HepG2 (cell line): ENCODE measurements around the gene ZMYND12. TPM values are rescaled to one million over a fixed set of nuclear protein-coding genes. Genes with fewer than 3 reads are reported as not detected.

Source experiments
- DPF2 ChIP-seq: sonication (generic); formaldehyde crosslinking; IDR thresholded peaks from 2 replicates; pipeline ENCODE4 v1.4.0; 2020; ENCODE audit warnings: mild to moderate bottlenecking, low read depth, missing genetic modification reagents, borderline replicate concordance
- FLYWCH1 ChIP-seq: sonication (generic); formaldehyde crosslinking; IDR thresholded peaks from 2 replicates; pipeline ENCODE4 v1.8.1; 2023; ENCODE audit warnings: mild to moderate bottlenecking, missing genetic modification reagents
- FOXC1 ChIP-seq: sonication (generic); formaldehyde crosslinking; IDR thresholded peaks from 2 replicates; pipeline ENCODE4 v1.8.0; 2022; ENCODE audit warnings: mild to moderate bottlenecking, missing genetic modification reagents, borderline replicate concordance
- FOXM1 ChIP-seq: sonication (generic); formaldehyde crosslinking; IDR thresholded peaks from 2 replicates; pipeline ENCODE4 v1.5.0; 2020; ENCODE audit warnings: missing genetic modification reagents
- HDAC2 ChIP-seq: sonication (generic); formaldehyde crosslinking; IDR thresholded peaks from 2 replicates; pipeline ENCODE4 v1.4.0; 2020; ENCODE audit warnings: missing genetic modification reagents
- HIVEP1 ChIP-seq: sonication (generic); formaldehyde crosslinking; IDR thresholded peaks from 2 replicates; pipeline ENCODE4 v1.4.0; 2020; ENCODE audit warnings: mild to moderate bottlenecking, missing genetic modification reagents
- HMGXB4 ChIP-seq, 2 experiments: sonication (generic) in 1 of 2; formaldehyde crosslinking in 1 of 2; IDR thresholded peaks; 2 replicates each; pipeline versions ENCODE4 v1.4.0 to v1.6.1; 2018 to 2020; ENCODE audit warnings: missing genetic modification reagents in 2 of 2, borderline replicate concordance in 1 of 2, low read depth in 1 of 2, mild to moderate bottlenecking in 1 of 2, missing biosample characterization in 1 of 2
- PCBP1 ChIP-seq: fragments of 200-400 bp; formaldehyde crosslinking; IDR thresholded peaks from 2 replicates; pipeline ENCODE4 v1.6.1; 2017; ENCODE audit warnings: mild to moderate bottlenecking, low read depth, low read length, borderline replicate concordance
- RBFOX2 ChIP-seq: fragments of 200-400 bp; formaldehyde crosslinking; IDR thresholded peaks from 2 replicates; pipeline ENCODE4 v1.6.1; 2017; ENCODE audit warnings: low read depth, mild to moderate bottlenecking, low read length
- SYNCRIP ChIP-seq: fragments of 200-400 bp; formaldehyde crosslinking; IDR thresholded peaks from 2 replicates; pipeline ENCODE4 v1.6.1; 2018; ENCODE audit warnings: mild to moderate bottlenecking, low read depth, low read length; ENCODE audit not compliant: insufficient read depth
- ZFP62 ChIP-seq: sonication (generic); formaldehyde crosslinking; IDR thresholded peaks from 2 replicates; pipeline ENCODE4 v1.4.0; 2020; ENCODE audit warnings: missing genetic modification reagents
- ZNF12 ChIP-seq: sonication (generic); formaldehyde crosslinking; IDR thresholded peaks from 2 replicates; pipeline ENCODE4 v1.5.0; 2020; ENCODE audit warnings: missing genetic modification reagents
- ZNF143 ChIP-seq: sonication (generic); formaldehyde crosslinking; IDR thresholded peaks from 2 replicates; pipeline ENCODE4 v1.4.0; 2020; ENCODE audit warnings: missing genetic modification reagents
- ZNF296 ChIP-seq: sonication (generic); formaldehyde crosslinking; conservative IDR thresholded peaks from 2 replicates; pipeline ENCODE4 v1.5.0; 2020; ENCODE audit warnings: mild to moderate bottlenecking, missing genetic modification reagents
- ZNF414 ChIP-seq: sonication (generic); formaldehyde crosslinking; IDR thresholded peaks from 2 replicates; pipeline ENCODE4 v1.5.0; 2020; ENCODE audit warnings: missing genetic modification reagents
- ZNF639 ChIP-seq: conservative IDR thresholded peaks from 2 replicates; pipeline ENCODE4 v1.6.1; 2018; ENCODE audit warnings: missing genetic modification reagents
- ZNF773 ChIP-seq: sonication (generic); formaldehyde crosslinking; IDR thresholded peaks from 2 replicates; pipeline ENCODE4 v1.4.0; 2020; ENCODE audit warnings: missing genetic modification reagents, borderline replicate concordance
- ZNF883 ChIP-seq: sonication (generic); formaldehyde crosslinking; IDR thresholded peaks from 2 replicates; pipeline ENCODE4 v1.5.1; 2020; ENCODE audit warnings: mild to moderate bottlenecking, missing genetic modification reagents; ENCODE audit errors: not compliant biosample characterization
- ZSCAN21 ChIP-seq: sonication (generic); formaldehyde crosslinking; IDR thresholded peaks from 2 replicates; pipeline ENCODE4 v1.8.0; 2022; ENCODE audit warnings: mild to moderate bottlenecking, missing genetic modification reagents, moderate library complexity, borderline replicate concordance
- polyA plus RNA-seq, 8 experiments: library from polyadenylated mRNA; depleted of rRNA in 3 of 8; stranded (reverse) in 7 of 8; unstranded in 1 of 8; fragments of >200 nt; fragmentation: Illumina TruSeq in 4 of 8; extraction: Trizol in 4 of 8; gene quantifications; 2 replicates each; pipeline versions ENCODE4 v1.2.1 to v1.2.3, GENCODE V29; 2011 to 2016; ENCODE audit warnings: low read depth in 4 of 8, missing spikeins in 1 of 8, mixed read lengths in 1 of 8; ENCODE audit not compliant: insufficient read depth in 1 of 8
- total RNA-seq, 5 experiments: library from RNA; depleted of rRNA; stranded (reverse); fragments of >200 nt; fragmentation: Illumina TruSeq; extraction: Trizol; gene quantifications; 2 replicates each; pipeline ENCODE4 v1.2.3, GENCODE V29; 2016; ENCODE audit warnings: low read depth in 1 of 5
- TF ChIP-seq, protein P1 (sequence below): IDR thresholded peaks from 2 replicates; pipeline ENCODE4 v1.6.1; 2016; ENCODE audit warnings: missing biosample characterization, missing genetic modification reagents, low read depth
- TF ChIP-seq, protein P2 (sequence below): IDR thresholded peaks from 2 replicates; pipeline ENCODE4 v1.6.1; 2018; ENCODE audit warnings: missing genetic modification reagents

ZMYND12 gene
- total and polyA plus RNA-seq, 2 of the 13 experiments (the other 11 are each of a cell fraction or from before 2014, with no cell fraction given), result 0.13 to 0.71 TPM

DNA sequence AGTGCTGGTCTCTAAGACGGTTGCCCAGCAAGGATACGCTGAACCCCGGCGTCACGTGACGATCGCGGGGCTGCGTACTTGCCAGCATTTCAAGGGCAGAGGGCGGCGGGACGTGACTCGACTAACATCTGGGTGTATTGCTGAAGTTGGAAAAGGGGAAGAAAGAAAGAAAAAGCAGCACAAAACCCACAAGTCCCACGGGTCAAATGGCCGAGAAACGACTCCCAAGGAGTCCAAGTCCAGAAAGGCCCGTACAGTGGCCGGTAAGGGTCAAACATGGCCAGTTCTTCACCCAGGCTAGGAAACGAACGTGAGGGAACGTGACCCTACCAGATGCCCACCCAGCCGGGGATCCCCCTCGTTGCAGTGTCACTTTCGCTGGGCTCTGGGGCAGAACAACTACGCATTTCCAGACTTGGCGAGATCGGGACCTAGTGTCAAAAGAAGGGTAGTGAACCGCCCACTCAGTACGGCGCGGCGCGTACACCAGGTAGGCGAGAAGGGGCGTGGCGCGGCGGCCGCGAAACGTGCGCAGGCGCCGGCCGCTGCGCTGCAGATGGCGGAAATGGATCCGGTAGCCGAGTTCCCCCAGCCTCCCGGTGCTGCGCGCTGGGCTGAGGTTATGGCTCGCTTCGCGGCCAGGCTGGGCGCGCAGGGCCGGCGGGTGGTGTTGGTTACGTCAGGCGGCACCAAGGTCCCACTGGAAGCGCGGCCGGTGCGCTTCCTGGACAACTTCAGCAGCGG, at the start of gene ZMYND12, which contains the start of gene PPCS (continued):
- peak; percentile 69; the same call in 1 of the 2 replicates for TF ChIP-seq HIVEP1 (CRISPR knock-in tag)
- no peak for TF ChIP-seq DPF2 (CRISPR knock-in tag)
- TF ChIP-seq HMGXB4 (CRISPR knock-in tag; IDR thresholded peaks at IDR 0.05; ENCODE audit: borderline replicate concordance in 1 of 2, low read depth in 1 of 2), result peak; percentile 85 to 86
- no peak for TF ChIP-seq ZFP62 (CRISPR knock-in tag)
- peak; percentile 99 for TF ChIP-seq RBFOX2
- no peak for TF ChIP-seq ZNF639 (CRISPR knock-in tag)
- TF ChIP-seq ZNF296 (CRISPR knock-in tag), result 0 out of 2 replicates have a peak, but pooled peaks have one; percentile 60
- TF ChIP-seq, protein P1, sequence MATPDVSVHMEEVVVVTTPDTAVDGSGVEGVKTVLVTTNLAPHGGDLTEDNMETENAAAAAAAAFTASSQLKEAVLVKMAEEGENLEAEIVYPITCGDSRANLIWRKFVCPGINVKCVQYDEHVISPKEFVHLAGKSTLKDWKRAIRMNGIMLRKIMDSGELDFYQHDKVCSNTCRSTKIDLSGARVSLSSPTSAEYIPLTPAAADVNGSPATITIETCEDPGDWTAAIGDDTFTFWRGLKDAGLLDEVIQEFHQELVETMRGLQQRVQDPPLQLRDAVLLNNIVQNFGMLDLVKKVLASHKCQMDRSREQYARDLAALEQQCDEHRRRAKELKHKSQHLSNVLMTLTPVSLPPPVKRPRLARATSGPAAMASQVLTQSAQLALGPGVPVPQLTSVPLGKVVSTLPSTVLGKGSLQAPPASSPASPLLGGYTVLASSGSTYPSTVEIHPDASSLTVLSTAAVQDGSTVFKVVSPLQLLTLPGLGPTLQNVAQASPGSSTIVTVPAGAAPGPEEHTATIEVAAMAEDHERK (CRISPR knock-in tag), result 0 out of 2 replicates have a peak, but pooled peaks have one; percentile 54
- TF ChIP-seq ZNF883, result no peak
- TF ChIP-seq FOXM1 (CRISPR knock-in tag), result peak; percentile 6; the same call in 1 of the 2 replicates
- TF ChIP-seq ZNF143 (CRISPR knock-in tag), result no peak
- no peak for TF ChIP-seq ZNF414 (CRISPR knock-in tag)
- no peak for TF ChIP-seq FLYWCH1 (CRISPR knock-in tag)
- no peak for TF ChIP-seq SYNCRIP
- no peak for TF ChIP-seq FOXC1 (CRISPR knock-in tag)
- TF ChIP-seq, protein P2, sequence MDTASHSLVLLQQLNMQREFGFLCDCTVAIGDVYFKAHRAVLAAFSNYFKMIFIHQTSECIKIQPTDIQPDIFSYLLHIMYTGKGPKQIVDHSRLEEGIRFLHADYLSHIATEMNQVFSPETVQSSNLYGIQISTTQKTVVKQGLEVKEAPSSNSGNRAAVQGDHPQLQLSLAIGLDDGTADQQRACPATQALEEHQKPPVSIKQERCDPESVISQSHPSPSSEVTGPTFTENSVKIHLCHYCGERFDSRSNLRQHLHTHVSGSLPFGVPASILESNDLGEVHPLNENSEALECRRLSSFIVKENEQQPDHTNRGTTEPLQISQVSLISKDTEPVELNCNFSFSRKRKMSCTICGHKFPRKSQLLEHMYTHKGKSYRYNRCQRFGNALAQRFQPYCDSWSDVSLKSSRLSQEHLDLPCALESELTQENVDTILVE (CRISPR knock-in tag), result peak; percentile 17; the same call in 1 of the 2 replicates
- no peak for TF ChIP-seq HDAC2
- 0 out of 2 replicates have a peak, but pooled peaks have one; percentile 57 for TF ChIP-seq PCBP1
- TF ChIP-seq ZNF773 (CRISPR knock-in tag), result peak; percentile 39; the same call in 1 of the 2 replicates
- TF ChIP-seq ZSCAN21 (CRISPR knock-in tag), result peak; percentile 71; the same call in 1 of the 2 replicates
- no peak; the same call in 1 of the 2 replicates for TF ChIP-seq ZNF12 (CRISPR knock-in tag)
